Caco-2 (cell line): ENCODE results near the gene TMEM201. TPM values are rescaled to one million over a fixed set of nuclear protein-coding genes. Genes with fewer than 3 reads are reported as not detected.

Experiments used
- BruUV-seq: library from RNA; stranded (reverse); fragments of 400-500 nt; replicated peaks from 2 replicates; lab custom pipeline; 2021; lab: Mats Ljungman, UMichigan
- CTCF ChIA-PET: fragments of 300-600 bp; sonication (Branson Sonifier 250); formaldehyde crosslinking; loops from one replicate; lab custom pipeline; 2022; ENCODE audit warnings: antibody characterized with exemption; lab: Charles Lee
- POLR2A ChIA-PET: fragments of 300-600 bp; sonication (Branson Sonifier 250); formaldehyde crosslinking; loops from one replicate; lab custom pipeline; 2022; ENCODE audit warnings: antibody characterized with exemption; lab: Charles Lee
- DNase-seq, 2 experiments: peaks; one replicate each; pipeline versions ENCODE4 v3.0.0 to v3.0.0-alpha.2; 2020 to 2022
- H3K27me3 ChIP-seq: replicated peaks from 2 replicates; pipeline ENCODE4 v1.6.0; 2011; ENCODE audit warnings: low read length; ENCODE audit not compliant: control insufficient read depth, insufficient read depth
- H3K36me3 ChIP-seq: 2 replicates; pipeline ENCODE4 v1.5.1; 2011; ENCODE audit warnings: low read length; ENCODE audit not compliant: control insufficient read depth, insufficient read depth
- H3K4me1 ChIP-seq: fragments of 250-450 bp; sonication (Bioruptor Pico); 2 replicates; pipeline ENCODE4 v1.5.1; 2020; ENCODE audit warnings: mild to moderate bottlenecking
- H3K4me3 ChIP-seq: 2 replicates; pipeline ENCODE4 v1.5.1; 2011; ENCODE audit warnings: low read depth, mild to moderate bottlenecking, control low read depth, low read length
- H3K9me3 ChIP-seq: fragments of 250-450 bp; sonication (Bioruptor Pico); 2 replicates; pipeline ENCODE4 v1.5.1; 2020; ENCODE audit warnings: mild to moderate bottlenecking, moderate library complexity
- H3K27ac Mint-ChIP-seq: one replicate; pipeline ENCODE4 v1.8.0; 2022; ENCODE audit warnings: mixed read lengths; ENCODE audit not compliant: unreplicated experiment
- H3K27me3 Mint-ChIP-seq: one replicate; pipeline ENCODE4 v1.8.0; 2022; ENCODE audit warnings: mixed read lengths; ENCODE audit not compliant: insufficient read depth, unreplicated experiment
- H3K36me3 Mint-ChIP-seq: one replicate; pipeline ENCODE4 v1.8.0; 2022; ENCODE audit warnings: mild to moderate bottlenecking, mixed read lengths; ENCODE audit not compliant: insufficient read depth, unreplicated experiment
- H3K4me1 Mint-ChIP-seq: one replicate; pipeline ENCODE4 v1.8.0; 2022; ENCODE audit warnings: low read depth, mixed read lengths; ENCODE audit not compliant: unreplicated experiment
- H3K4me3 Mint-ChIP-seq: one replicate; pipeline ENCODE4 v1.8.0; 2022; ENCODE audit warnings: mild to moderate bottlenecking, moderate library complexity, mixed read lengths; ENCODE audit not compliant: unreplicated experiment
- H3K9me3 Mint-ChIP-seq: one replicate; pipeline ENCODE4 v1.8.0; 2022; ENCODE audit warnings: mixed read lengths; ENCODE audit not compliant: unreplicated experiment
- CTCF ChIP-seq, 2 experiments: fragments of 200-600 bp in 1 of 2; IDR thresholded peaks; 1 replicate in 1 of 2; 2 replicates in 1 of 2; pipeline versions ENCODE4 v1.5.1 to v1.8.0; 2011 to 2022; ENCODE audit warnings: antibody characterized with exemption in 1 of 2, control low read depth in 1 of 2, inconsistent platforms in 1 of 2, low read depth in 1 of 2, low read length in 1 of 2, mild to moderate bottlenecking in 1 of 2, moderate library complexity in 1 of 2; ENCODE audit not compliant: insufficient read depth in 1 of 2, severe bottlenecking in 1 of 2, unreplicated experiment in 1 of 2
- intact Hi-C: fragments of 100-400 bp; cut with micrococcal nuclease; formaldehyde crosslinking; loops from one replicate; pipeline ENCODE4 v1.10.0; 2022; ENCODE audit not compliant: unreplicated experiment
- total RNA-seq: library from RNA; stranded (reverse); gene quantifications from 2 replicates; pipeline ENCODE4 v1.2.3, GENCODE V29; 2022

TMEM201 gene
- total RNA-seq, 1 experiment from 2014 or later = 27.2 TPM

- no peak overlapping the region for H3K4me3 Mint-ChIP-seq
- Histone ChIP-seq H3K9me3 (no peaks in the 10 kb centered on the region), H3K36me3 (no peaks in the 10 kb centered on the region), H3K4me3 (no peak overlapping the region), H3K27me3 (no peaks in the 10 kb centered on the region), H3K4me1 (no peaks in the 10 kb centered on the region)
- H3K27ac Mint-ChIP-seq = no peak overlapping the region
- no peak for TF ChIP-seq CTCF (IDR thresholded peaks at IDR 0.05; ENCODE audit: insufficient read depth in 1 of 2, low read depth in 1 of 2, low read length in 1 of 2, severe bottlenecking in 1 of 2, unreplicated experiment in 1 of 2)
- ChIA-PET POLR2A (no interaction called here), CTCF (no interaction called here)
- no peaks in the 10 kb centered on the region for H3K27me3 Mint-ChIP-seq
- BruUV-seq = no TSS peak
- H3K9me3 Mint-ChIP-seq = no peaks in the 10 kb centered on the region
- peaks cover 13% of the 10 kb centered on the region for H3K36me3 Mint-ChIP-seq
- H3K4me1 Mint-ChIP-seq = no peaks in the 10 kb centered on the region
- intact Hi-C loops = no loop called here
- no peak for DNase-seq
Observed at GRCh38 chr1:9602794-9603167, 14.1 kb downstream of the TMEM201 start.

GRCh38 chr1:9603307-9603706, 14.6 kb downstream of the TMEM201 start:
- no peaks in the 10 kb centered on the region for H3K4me1 ChIP-seq
- no peak overlapping the region for H3K4me3 Mint-ChIP-seq
- H3K9me3 Mint-ChIP-seq = no peaks in the 10 kb centered on the region
- no peaks in the 10 kb centered on the region for H3K36me3 ChIP-seq
- DNase-seq = no peak
- H3K27me3 ChIP-seq = no peaks in the 10 kb centered on the region
- no peak overlapping the region for H3K4me3 ChIP-seq
- ChIA-PET CTCF (interaction anchor here (0.6 kb wide), 1 partner anchor 444 kb away, joined by 3 read pairs; no protein-coding TSS in a partner anchor), POLR2A (no interaction called here)
- no TSS peak for BruUV-seq
- H3K36me3 Mint-ChIP-seq = peaks cover 9% of the 10 kb centered on the region
- no peaks in the 10 kb centered on the region for H3K27me3 Mint-ChIP-seq
- H3K27ac Mint-ChIP-seq = no peak overlapping the region
- intact Hi-C loops = no loop called here
- no peak for TF ChIP-seq CTCF (IDR thresholded peaks at IDR 0.05; ENCODE audit: insufficient read depth in 1 of 2, low read depth in 1 of 2, low read length in 1 of 2, severe bottlenecking in 1 of 2, unreplicated experiment in 1 of 2)
- no peaks in the 10 kb centered on the region for H3K4me1 Mint-ChIP-seq
- H3K9me3 ChIP-seq = no peaks in the 10 kb centered on the region

DNA sequence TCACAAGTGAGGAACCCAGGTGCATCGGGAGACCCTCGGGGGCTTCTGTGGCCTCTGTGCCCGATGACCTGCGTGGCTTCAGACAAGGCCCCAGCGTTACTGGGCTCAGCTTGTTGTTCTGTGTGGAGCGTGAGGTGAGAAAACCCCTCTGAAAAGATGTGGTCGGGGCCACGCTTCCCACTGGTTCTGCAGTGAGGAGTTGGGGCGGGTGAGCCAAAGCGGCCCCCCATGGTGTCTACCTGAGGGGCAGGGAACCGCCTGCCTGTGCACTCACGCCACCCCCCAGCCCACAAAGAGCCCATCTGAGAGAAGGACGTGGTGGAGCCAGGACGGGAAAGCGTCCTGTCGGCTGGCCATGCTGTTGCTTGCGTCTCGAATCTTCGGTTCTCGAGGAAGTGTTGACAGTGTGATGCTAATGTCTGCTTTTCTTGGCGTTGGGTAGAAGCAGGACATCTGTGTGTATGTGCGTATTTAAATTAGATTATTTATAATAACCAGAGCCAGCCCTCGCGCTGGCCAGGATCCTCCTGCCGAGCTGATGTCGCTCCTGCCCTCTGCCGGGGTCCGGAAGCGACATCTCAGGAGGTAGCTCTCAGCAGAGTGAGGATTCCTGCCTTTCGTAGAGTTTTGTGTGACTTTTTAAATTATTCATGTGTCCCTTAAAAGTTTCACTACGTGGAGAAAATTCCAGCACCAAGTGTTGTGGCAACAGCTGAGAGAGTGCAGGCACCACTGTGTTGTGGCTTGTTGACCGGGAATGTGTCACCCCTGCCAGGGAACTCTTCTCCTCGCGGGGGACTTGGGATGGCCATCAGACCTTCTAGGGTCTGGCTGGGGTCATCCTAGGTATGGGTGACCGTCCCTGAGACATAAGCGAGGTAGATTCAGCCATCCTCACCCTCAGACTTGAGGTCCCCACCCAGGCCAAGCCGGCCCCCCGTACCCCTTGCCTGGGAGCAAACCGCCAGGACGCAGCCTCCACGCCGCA, 15.3 kb downstream of the TMEM201 start:
- peaks cover 7% of the 10 kb centered on the region for H3K36me3 Mint-ChIP-seq
- DNase-seq = no peak
- POLR2A ChIA-PET = no interaction called here
- no peak overlapping the region for H3K27ac Mint-ChIP-seq
- no peaks in the 10 kb centered on the region for H3K9me3 ChIP-seq
- H3K36me3 ChIP-seq = no peaks in the 10 kb centered on the region
- CTCF ChIA-PET = interaction anchor here (0.6 kb wide), 1 partner anchor 444 kb away, joined by 3 read pairs; no protein-coding TSS in a partner anchor
- H3K27me3 ChIP-seq = no peaks in the 10 kb centered on the region
- H3K4me1 ChIP-seq = no peaks in the 10 kb centered on the region
- TF ChIP-seq CTCF (IDR thresholded peaks at IDR 0.05; ENCODE audit: insufficient read depth in 1 of 2, low read depth in 1 of 2, low read length in 1 of 2, severe bottlenecking in 1 of 2, unreplicated experiment in 1 of 2) = no peak
- H3K4me3 Mint-ChIP-seq = no peak overlapping the region
- H3K27me3 Mint-ChIP-seq = no peaks in the 10 kb centered on the region
- intact Hi-C loops = no loop called here
- H3K4me1 Mint-ChIP-seq = no peaks in the 10 kb centered on the region
- no peaks in the 10 kb centered on the region for H3K9me3 Mint-ChIP-seq
- no peak overlapping the region for H3K4me3 ChIP-seq
- BruUV-seq = no TSS peak
